ENCODE data around the gene PRXL2C.

- TF ChIP-seq, protein P1, sequence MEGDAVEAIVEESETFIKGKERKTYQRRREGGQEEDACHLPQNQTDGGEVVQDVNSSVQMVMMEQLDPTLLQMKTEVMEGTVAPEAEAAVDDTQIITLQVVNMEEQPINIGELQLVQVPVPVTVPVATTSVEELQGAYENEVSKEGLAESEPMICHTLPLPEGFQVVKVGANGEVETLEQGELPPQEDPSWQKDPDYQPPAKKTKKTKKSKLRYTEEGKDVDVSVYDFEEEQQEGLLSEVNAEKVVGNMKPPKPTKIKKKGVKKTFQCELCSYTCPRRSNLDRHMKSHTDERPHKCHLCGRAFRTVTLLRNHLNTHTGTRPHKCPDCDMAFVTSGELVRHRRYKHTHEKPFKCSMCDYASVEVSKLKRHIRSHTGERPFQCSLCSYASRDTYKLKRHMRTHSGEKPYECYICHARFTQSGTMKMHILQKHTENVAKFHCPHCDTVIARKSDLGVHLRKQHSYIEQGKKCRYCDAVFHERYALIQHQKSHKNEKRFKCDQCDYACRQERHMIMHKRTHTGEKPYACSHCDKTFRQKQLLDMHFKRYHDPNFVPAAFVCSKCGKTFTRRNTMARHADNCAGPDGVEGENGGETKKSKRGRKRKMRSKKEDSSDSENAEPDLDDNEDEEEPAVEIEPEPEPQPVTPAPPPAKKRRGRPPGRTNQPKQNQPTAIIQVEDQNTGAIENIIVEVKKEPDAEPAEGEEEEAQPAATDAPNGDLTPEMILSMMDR (IDR thresholded peaks at IDR 0.05; ENCODE audit: low read depth, low read length, poor library complexity, severe bottlenecking) = no peak
- TF ChIP-seq EZH2phosphoT487 (IDR thresholded peaks at IDR 0.05; ENCODE audit: borderline replicate concordance, low read length) = no peak
These were observed 58.5 kb downstream of the PRXL2C start for GRCh38 chr9:96596601-96597111.
